ENCODE measurements around the gene ZFR2. TPM values are rescaled to one million over a fixed set of nuclear protein-coding genes. Genes with fewer than 3 reads are reported as not detected.
"Not testable (repeated sequence)": the region's sequence is repeated elsewhere in the genome, so short reads cannot be mapped to it uniquely, and the experiment has no call there.

Gene ZFR2
- total and polyA plus RNA-seq, 7 experiments from 2014 or later, result 0.22 to 5.5 (median 1.7) TPM

- DNase-seq, result no peak
- Histone ChIP-seq H3K9me3 (ENCODE audit: control insufficient read depth in 2 of 3, low read length in 3 of 3) (no peaks in the 10 kb centered on the region), H3K27ac (ENCODE audit: low read depth, low read length) (peak overlapping the region; percentile 40), H3K36me3 (ENCODE audit: control insufficient read depth in 2 of 3, insufficient read depth in 3 of 3, low read length in 3 of 3) (peaks cover 0 to 19% (median 0%) of the 10 kb centered on the region in 3 experiments), H3K27me3 (ENCODE audit: control insufficient read depth in 2 of 2, insufficient read depth in 2 of 2, low read length in 2 of 2) (no peaks in the 10 kb centered on the region), H3K4me1 (ENCODE audit: control insufficient read depth in 2 of 2, insufficient read depth in 2 of 2, low read length in 2 of 2) (peaks cover 19 to 37% of the 10 kb centered on the region in 2 donors), H3K4me3 (ENCODE audit: low read length) (no peak overlapping the region)
- Mint-ChIP-seq H3K9me3 (peaks cover 0 to 8% (median 0%) of the 10 kb centered on the region in 11 donors), H3K27ac (peak overlapping the region in 6 of 9 donors; percentile 9 to 100 (median 28)), H3K4me3 (peak overlapping the region; percentile 54 to 99 (median 96)), H3K4me1 (peaks cover 28 to 74% (median 46%) of the 10 kb centered on the region in 7 donors), H3K27me3 (peaks cover 0 to 5% (median 0%) of the 10 kb centered on the region in 5 donors), H3K36me3 (peaks cover 0 to 6% (median 5%) of the 10 kb centered on the region in 5 donors)
- CTCF ChIA-PET, result interaction anchor here (0.5 kb wide), 1 partner anchor 12 kb away, joined by 5 read pairs; no protein-coding TSS in a partner anchor
- POLR2A ChIA-PET, result interaction anchor here (0.6 to 1.9 kb wide), 6 partner anchors 10 to 133 kb away, joined by 3 to 7 read pairs (median 4); no protein-coding TSS in a partner anchor
- intact Hi-C loops (cut with micrococcal nuclease), result loop anchor here (2.0 to 10.0 kb wide), 11 partner anchors 53 to 1208 kb away; partner anchors contain the start of genes ANKRD24 (in 1 of the 2), DPP9 (in 1 of the 2), EEF2 (in 1 of the 2) and FEM1A (in 1 of the 2)
- ATAC-seq, result no peak
These were observed 109.2 kb downstream of the ZFR2 start for GRCh38 chr19:3759482-3760254.

- H3K27me3 Mint-ChIP-seq; H3K27ac ChIP-seq (ENCODE audit: low read depth, low read length); H3K9me3 Mint-ChIP-seq; DNase-seq; ATAC-seq; H3K4me3 Mint-ChIP-seq; H3K27me3 ChIP-seq (ENCODE audit: control insufficient read depth in 2 of 2, insufficient read depth in 2 of 2, low read length in 2 of 2); H3K4me3 ChIP-seq (ENCODE audit: low read length); H3K27ac Mint-ChIP-seq; H3K36me3 Mint-ChIP-seq; H3K9me3 ChIP-seq (ENCODE audit: control insufficient read depth in 2 of 3, low read length in 3 of 3); intact Hi-C loops (cut with micrococcal nuclease): not testable (repeated sequence)
- peaks cover 17 to 34% of the 10 kb centered on the region in 2 donors for H3K4me1 ChIP-seq (ENCODE audit: control insufficient read depth in 2 of 2, insufficient read depth in 2 of 2, low read length in 2 of 2)
- peaks cover 29 to 76% (median 50%) of the 10 kb centered on the region in 7 donors for H3K4me1 Mint-ChIP-seq
- CTCF ChIA-PET, result interaction anchor here (1.2 to 1.4 kb wide), 2 partner anchors 8 to 34 kb away, joined by 3 to 4 read pairs; no protein-coding TSS in a partner anchor
- peaks cover 0 to 31% (median 0%) of the 10 kb centered on the region in 3 experiments for H3K36me3 ChIP-seq (ENCODE audit: control insufficient read depth in 2 of 3, insufficient read depth in 3 of 3, low read length in 3 of 3)
- POLR2A ChIA-PET, result interaction anchor here (1.9 kb wide), 1 partner anchor 64 kb away, joined by 5 read pairs; no protein-coding TSS in a partner anchor
These were observed 110.5 kb downstream of the ZFR2 start for GRCh38 chr19:3758297-3758696.

- ChIA-PET CTCF (interaction anchor here (0.7 to 1.4 kb wide), 3 partner anchors 8 to 512 kb away, joined by 3 to 4 read pairs (median 3); no protein-coding TSS in a partner anchor), POLR2A (interaction anchor here (1.9 kb wide), 1 partner anchor 64 kb away, joined by 5 read pairs; no protein-coding TSS in a partner anchor)
- H3K27me3 Mint-ChIP-seq; H3K9me3 ChIP-seq (ENCODE audit: control insufficient read depth in 2 of 3, low read length in 3 of 3); DNase-seq; intact Hi-C loops (cut with micrococcal nuclease); H3K36me3 Mint-ChIP-seq; H3K4me3 ChIP-seq (ENCODE audit: low read length); H3K27me3 ChIP-seq (ENCODE audit: control insufficient read depth in 2 of 2, insufficient read depth in 2 of 2, low read length in 2 of 2); H3K27ac ChIP-seq (ENCODE audit: low read depth, low read length); H3K9me3 Mint-ChIP-seq; ATAC-seq: not testable (repeated sequence)
- H3K4me1 Mint-ChIP-seq, result peaks cover 29 to 70% (median 44%) of the 10 kb centered on the region in 7 donors
- peak overlapping the region in 2 of 10 donors; percentile 23 to 38 for H3K4me3 Mint-ChIP-seq
- H3K4me1 ChIP-seq (ENCODE audit: control insufficient read depth in 2 of 2, insufficient read depth in 2 of 2, low read length in 2 of 2), result peaks cover 13 to 31% of the 10 kb centered on the region in 2 donors
- H3K36me3 ChIP-seq (ENCODE audit: control insufficient read depth in 2 of 3, insufficient read depth in 3 of 3, low read length in 3 of 3), result peaks cover 0 to 37% (median 0%) of the 10 kb centered on the region in 3 experiments
- peak overlapping the region in 1 of 9 donors; percentile 74 for H3K27ac Mint-ChIP-seq
These were observed 111.1 kb downstream of the ZFR2 start for GRCh38 chr19:3757705-3758104.

Other genes starting within 250 kb of the ZFR2 start
- 10 to 100 TPM; 35.4 to 46.7 (median 37.1) TPM for gene CACTIN, start 242.2 kb downstream of the ZFR2 start, total RNA-seq
- gene CACTIN, start 242.2 kb downstream of the ZFR2 start, polyA plus RNA-seq, result 10 to 100 TPM in 1 of 2 donors, 1 to 10 TPM in 1; 9.5 to 22.2 TPM
- gene PIP5K1C, start 168.6 kb downstream of the ZFR2 start, total RNA-seq, result 10 to 100 TPM; 21.5 to 32.4 (median 30.7) TPM
- gene PIP5K1C, start 168.6 kb downstream of the ZFR2 start, polyA plus RNA-seq, result 10 to 100 TPM in 1 of 2 donors, 1 to 10 TPM in 1; 6.8 to 17.8 TPM
- 10 to 100 TPM in 4 of 5 experiments, 1 to 10 TPM in 1; 1.2 to 20.1 (median 16.8) TPM for gene TJP3, start 160.7 kb downstream of the ZFR2 start, total RNA-seq
- gene TJP3, start 160.7 kb downstream of the ZFR2 start, polyA plus RNA-seq, result 10 to 100 TPM; 14.0 to 16.1 TPM
- gene APBA3, start 107.3 kb downstream of the ZFR2 start, total RNA-seq, result 10 to 100 TPM; 55.1 to 77.3 (median 67.1) TPM
- gene APBA3, start 107.3 kb downstream of the ZFR2 start, polyA plus RNA-seq, result 10 to 100 TPM; 30.7 to 33.6 TPM
- gene MRPL54, start 106.4 kb downstream of the ZFR2 start, total RNA-seq, result 10 to 100 TPM; 34.0 to 95.2 (median 58.8) TPM
- gene MRPL54, start 106.4 kb downstream of the ZFR2 start, polyA plus RNA-seq, result 100 to 1,000 TPM; 143 to 154 TPM
- not detected for gene RAX2, start 96.8 kb downstream of the ZFR2 start, total RNA-seq
- gene RAX2, start 96.8 kb downstream of the ZFR2 start, polyA plus RNA-seq, result not detected
- 10 to 100 TPM in 3 of 5 experiments, 1 to 10 TPM in 2; 1.6 to 32.6 (median 14.3) TPM for gene MATK, start 82.7 kb downstream of the ZFR2 start, total RNA-seq
- 10 to 100 TPM in 1 of 2 donors, 1 to 10 TPM in 1; 8.4 to 13.0 TPM for gene MATK, start 82.7 kb downstream of the ZFR2 start, polyA plus RNA-seq
- gene ATCAY, start 11.6 kb upstream of the ZFR2 start, total RNA-seq, result not detected
- not detected for gene ATCAY, start 11.6 kb upstream of the ZFR2 start, polyA plus RNA-seq
- gene NMRK2, start 64.0 kb upstream of the ZFR2 start, total RNA-seq, result not detected
- gene NMRK2, start 64.0 kb upstream of the ZFR2 start, polyA plus RNA-seq, result not detected
- 10 to 100 TPM; 24.7 to 40.3 (median 33.9) TPM for gene DAPK3, start 102.1 kb upstream of the ZFR2 start, total RNA-seq
- 10 to 100 TPM; 18.2 to 35.4 TPM for gene DAPK3, start 102.1 kb upstream of the ZFR2 start, polyA plus RNA-seq
- gene EEF2, start 116.4 kb upstream of the ZFR2 start, total RNA-seq, result 1,000 to 10,000 TPM; 1,791 to 2,674 (median 2,346) TPM
- gene EEF2, start 116.4 kb upstream of the ZFR2 start, polyA plus RNA-seq, result 100 to 1,000 TPM; 611 to 634 TPM
- gene PIAS4, start 138.7 kb upstream of the ZFR2 start, total RNA-seq, result 10 to 100 TPM; 23.9 to 40.6 (median 28.8) TPM
- gene PIAS4, start 138.7 kb upstream of the ZFR2 start, polyA plus RNA-seq, result 1 to 10 TPM; 3.9 to 6.8 TPM
- 10 to 100 TPM; 47.4 to 76.0 (median 52.0) TPM for gene ZBTB7A, start 197.9 kb upstream of the ZFR2 start, total RNA-seq
- 10 to 100 TPM; 15.3 to 45.0 TPM for gene ZBTB7A, start 197.9 kb upstream of the ZFR2 start, polyA plus RNA-seq